GM23338 (cell line): ENCODE data around the gene PHLDB1. TPM values are rescaled to one million over a fixed set of nuclear protein-coding genes. Genes with fewer than 3 reads are reported as not detected.

Experiments used
- ATAC-seq: fragments of 200-7000 bp; cut with Tn5 transposase; 3 replicates; pipeline ENCODE4 v1.9.1; 2020
- DNase-seq: peaks from one replicate; pipeline ENCODE4 v3.0.0-alpha.2; 2015; ENCODE audit warnings: low spot score
- H2AFZ ChIP-seq: fragments of 200-600 bp; sonication (generic); 2 replicates; pipeline ENCODE4 v1.8.0; 2016; ENCODE audit warnings: antibody characterized with exemption, mild to moderate bottlenecking, moderate library complexity
- H3F3A ChIP-seq: fragments of 200-600 bp; sonication (generic); replicated peaks from 2 replicates; pipeline ENCODE4 v1.8.0; 2017; ENCODE audit warnings: antibody characterized with exemption, mixed run types, low read depth
- H3K27ac ChIP-seq: fragments of 200-600 bp; sonication (generic); 2 replicates; pipeline ENCODE4 v1.6.1; 2016; ENCODE audit warnings: low read depth
- H3K27me3 ChIP-seq: fragments of 200-600 bp; sonication (generic); 2 replicates; pipeline ENCODE4 v1.8.0; 2016; ENCODE audit warnings: mild to moderate bottlenecking, mixed run types, moderate library complexity; ENCODE audit not compliant: insufficient read depth
- H3K36me3 ChIP-seq: fragments of 200-600 bp; sonication (generic); 2 replicates; pipeline ENCODE4 v1.8.0; 2016; ENCODE audit warnings: mild to moderate bottlenecking; ENCODE audit not compliant: insufficient read depth
- H3K4me1 ChIP-seq: fragments of 200-600 bp; sonication (generic); 2 replicates; pipeline ENCODE4 v1.8.0; 2016; ENCODE audit warnings: mild to moderate bottlenecking, moderate library complexity; ENCODE audit not compliant: insufficient read depth
- H3K4me2 ChIP-seq: fragments of 200-600 bp; sonication (generic); 2 replicates; pipeline ENCODE4 v1.7.1; 2017; ENCODE audit warnings: mixed run types
- H3K4me3 ChIP-seq: fragments of 200-600 bp; sonication (generic); 2 replicates; pipeline ENCODE4 v1.6.1; 2016; ENCODE audit warnings: mixed run types
- H3K79me2 ChIP-seq: fragments of 200-600 bp; sonication (generic); replicated peaks from 2 replicates; pipeline ENCODE4 v1.8.0; 2017; ENCODE audit warnings: mild to moderate bottlenecking; ENCODE audit not compliant: insufficient read depth
- H3K9me2 ChIP-seq: fragments of 200-600 bp; sonication (generic); 2 replicates; pipeline ENCODE4 v1.8.0; 2017; ENCODE audit not compliant: insufficient read depth
- H4K20me1 ChIP-seq: fragments of 200-600 bp; sonication (generic); replicated peaks from 2 replicates; pipeline ENCODE4 v1.8.0; 2017; ENCODE audit warnings: mild to moderate bottlenecking; ENCODE audit not compliant: insufficient read depth
- H3K27ac Mint-ChIP-seq: 2 replicates; pipeline ENCODE4 v1.8.0; 2020; ENCODE audit warnings: inconsistent platforms, mild to moderate bottlenecking, moderate library complexity, mixed read lengths
- H3K27me3 Mint-ChIP-seq: 3 replicates; pipeline ENCODE4 v1.8.0; 2022; ENCODE audit warnings: low read depth, mild to moderate bottlenecking, moderate library complexity, mixed read lengths, inconsistent platforms; ENCODE audit not compliant: insufficient read depth, poor library complexity
- H3K36me3 Mint-ChIP-seq: 3 replicates; pipeline ENCODE4 v1.8.0; 2021; ENCODE audit warnings: low read depth, mild to moderate bottlenecking, inconsistent platforms, moderate library complexity, mixed read lengths
- H3K4me1 Mint-ChIP-seq: 3 replicates; pipeline ENCODE4 v1.8.0; 2020; ENCODE audit warnings: mild to moderate bottlenecking, inconsistent platforms, mixed read lengths
- H3K4me3 Mint-ChIP-seq: 3 replicates; pipeline ENCODE4 v1.8.0; 2021; ENCODE audit warnings: moderate library complexity, mild to moderate bottlenecking, inconsistent platforms, mixed read lengths
- H3K9me3 Mint-ChIP-seq: 3 replicates; pipeline ENCODE4 v1.8.0; 2020; ENCODE audit warnings: moderate library complexity, mild to moderate bottlenecking, inconsistent platforms, mixed read lengths
- EZH2 ChIP-seq: fragments of 200-600 bp; sonication (generic); IDR thresholded peaks from one replicate; pipeline ENCODE4 v1.8.0; 2017; ENCODE audit warnings: antibody characterized with exemption, mild to moderate bottlenecking, low read depth; ENCODE audit not compliant: unreplicated experiment
- EZH2phosphoT487 ChIP-seq: fragments of 200-600 bp; sonication (generic); IDR thresholded peaks from one replicate; pipeline ENCODE4 v1.8.1; 2018; ENCODE audit warnings: antibody characterized with exemption; ENCODE audit not compliant: unreplicated experiment
- JUNB ChIP-seq: IDR thresholded peaks from one replicate; pipeline ENCODE4 v1.6.1; 2016; ENCODE audit warnings: antibody characterized with exemption; ENCODE audit not compliant: unreplicated experiment
- NANOG ChIP-seq: IDR thresholded peaks from 2 replicates; pipeline ENCODE4 v1.6.1; 2016; ENCODE audit warnings: antibody characterized with exemption, borderline replicate concordance
- POLR2AphosphoS5 ChIP-seq: IDR thresholded peaks from 2 replicates; pipeline ENCODE4 v1.6.1; 2016; ENCODE audit warnings: antibody characterized with exemption, low read depth
- REST ChIP-seq: IDR thresholded peaks from one replicate; pipeline ENCODE4 v1.6.1; 2018; ENCODE audit warnings: antibody characterized with exemption; ENCODE audit not compliant: unreplicated experiment
- STAT1 ChIP-seq: IDR thresholded peaks from one replicate; pipeline ENCODE4 v1.6.1; 2016; ENCODE audit warnings: antibody characterized with exemption; ENCODE audit not compliant: unreplicated experiment
- ZNF114 ChIP-seq: fragments of 250-450 bp; sonication (Bioruptor Pico); IDR thresholded peaks from 2 replicates; pipeline ENCODE4 v1.5.0; 2020; ENCODE audit warnings: mild to moderate bottlenecking, moderate library complexity
- ZNF331 ChIP-seq: fragments of 250-450 bp; sonication (Bioruptor Pico); IDR thresholded peaks from 2 replicates; pipeline ENCODE4 v1.5.0; 2020; ENCODE audit warnings: low read depth, mild to moderate bottlenecking, moderate library complexity
- ZNF462 ChIP-seq: fragments of 250-450 bp; sonication (Bioruptor Pico); IDR thresholded peaks from 2 replicates; pipeline ENCODE4 v1.5.0; 2020; ENCODE audit warnings: mild to moderate bottlenecking, moderate library complexity
- polyA plus RNA-seq: library from polyadenylated mRNA; unstranded; fragments of >200 nt; fragmentation: Nextera tagmentation; extraction: Ambion mirVana; gene quantifications from 2 replicates; pipeline ENCODE4 v1.2.1, GENCODE V29; 2016
- total RNA-seq: library from RNA; depleted of rRNA; stranded (reverse); fragments of >200 nt; shearing (Covaris generic); gene quantifications from 2 replicates; pipeline ENCODE4 v1.2.3, GENCODE V29; 2014

The PHLDB1 gene
- total and polyA plus RNA-seq, 2 experiments from 2014 or later: 46.0 to 85.2 TPM

GRCh38 chr11:118648291-118648690, 40.9 kb downstream of the PHLDB1 start (continued):
- TF ChIP-seq ZNF462: no peak

- Histone ChIP-seq H3K27me3 (no peaks in the 10 kb centered on the region), H3K79me2 (no peaks in the 10 kb centered on the region), H4K20me1 (peaks cover 13% of the 10 kb centered on the region), H2AFZ (no peak overlapping the region), H3K4me3 (no peak overlapping the region), H3K27ac (no peak overlapping the region), H3F3A (0 out of 2 replicates have a peak, but pooled peaks cover 5% of the 10 kb centered on the region), H3K4me1 (no peaks in the 10 kb centered on the region), H3K36me3 (peaks cover 23% of the 10 kb centered on the region), H3K9me2 (no peaks in the 10 kb centered on the region), H3K4me2 (no peak overlapping the region)
- Mint-ChIP-seq H3K36me3 (peaks cover 74% of the 10 kb centered on the region), H3K4me3 (no peak overlapping the region), H3K27me3 (peaks cover 7% of the 10 kb centered on the region), H3K27ac (no peak overlapping the region), H3K4me1 (no peaks in the 10 kb centered on the region), H3K9me3 (no peaks in the 10 kb centered on the region; the same call in 2 of the 3 replicates)
- DNase-seq (no peak), ATAC-seq (no peak)
- TF ChIP-seq EZH2phosphoT487 (no peak), EZH2 (no peak), POLR2AphosphoS5 (no peak), JUNB (no peak), ZNF331 (no peak), ZNF114 (CRISPR knock-in tag) (no peak), REST (no peak), STAT1 (no peak), NANOG (no peak)
Measured at GRCh38 chr11:118649941-118650340, 42.5 kb downstream of the PHLDB1 start.
